Activated CD4-positive, alpha-beta T cell treated with anti-CD3 and anti-CD28 coated beads, Interleukin-2, amount 50 U/mL, for 16 hours (primary cell): ENCODE measurements around the gene TTLL9.

Source experiments
- DNase-seq: peaks from one replicate; pipeline ENCODE4 v3.0.0-alpha.2; 2020

TTLL9 gene

DNA sequence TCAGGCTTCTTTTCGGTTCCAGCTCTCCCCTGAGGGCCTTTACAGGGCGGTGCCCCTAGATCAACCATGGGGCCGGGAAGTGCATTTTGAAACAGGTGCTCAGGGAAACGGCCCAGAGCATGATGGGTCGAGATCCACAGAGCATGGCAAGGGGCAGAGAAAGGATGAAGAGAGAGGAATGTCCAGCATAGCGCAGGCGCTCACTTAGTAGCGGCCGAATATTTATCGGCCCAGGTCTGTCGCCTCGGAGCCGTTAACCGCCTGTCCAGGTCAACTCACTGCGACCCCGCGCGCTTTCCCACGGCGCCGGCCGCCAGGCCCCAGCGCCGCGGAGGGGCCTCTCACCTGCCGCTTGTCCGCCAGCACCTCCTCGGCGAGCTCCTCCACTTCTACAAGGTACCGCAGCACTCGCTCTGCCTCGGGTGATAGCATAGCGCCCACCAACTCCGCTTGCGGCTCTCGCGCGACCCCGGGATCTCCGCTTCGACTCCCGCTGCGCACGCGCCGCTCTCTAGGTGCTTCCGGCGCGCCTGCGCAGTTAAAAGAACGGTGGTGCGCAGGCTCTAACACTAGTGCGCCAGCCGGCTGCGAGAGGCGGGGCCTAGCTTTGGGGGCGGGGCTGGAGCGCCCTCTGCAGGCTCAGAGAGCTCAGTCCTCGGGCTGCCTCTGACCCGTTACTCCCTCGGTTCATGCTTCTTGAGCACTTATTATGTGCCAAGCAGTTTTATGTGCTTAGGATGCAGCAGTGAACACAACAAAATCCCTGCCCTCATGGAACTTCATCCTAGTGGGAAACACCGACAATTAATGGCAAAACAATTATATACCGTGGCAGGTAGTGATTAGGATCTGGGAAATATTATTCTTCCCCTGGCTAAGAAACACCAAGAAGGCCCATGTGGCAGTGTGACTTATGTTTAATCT lies 81.4 kb downstream of the TTLL9 start, which contains the start of gene PDRG1:
TSS of gene PDRG1 (minus strand) at position 517 of the 924 bp plus-strand sequence. CDS start at position 432, 85 bp downstream.
- DNase-seq = peak; percentile 97

DNA sequence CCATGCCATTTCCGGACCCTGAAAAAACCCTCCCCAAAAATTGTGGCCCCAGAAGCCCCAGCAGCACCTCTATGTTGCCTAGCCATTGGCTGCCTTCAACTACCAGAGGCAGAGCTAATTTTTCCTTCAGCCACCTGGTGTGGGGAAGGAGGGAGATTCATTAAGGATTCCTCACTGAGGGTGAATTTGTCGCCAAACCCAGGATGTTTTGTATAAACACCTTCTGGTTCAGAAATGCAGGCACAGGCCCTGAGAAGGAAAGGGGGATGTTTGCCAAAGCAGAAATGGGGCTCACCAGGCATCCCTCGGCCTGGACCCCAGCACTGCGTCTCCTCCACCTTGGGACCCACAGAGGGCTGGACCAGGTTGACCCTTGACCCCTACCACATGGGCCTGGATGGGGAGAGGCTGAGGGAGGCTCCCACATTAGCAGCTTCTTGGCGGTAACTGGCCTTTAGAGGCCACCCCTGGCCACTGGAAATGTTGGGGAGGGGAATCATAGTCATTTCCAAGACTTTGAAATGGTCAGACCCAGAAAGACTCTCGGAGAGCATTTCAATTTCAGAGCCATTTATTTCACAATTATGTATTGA lies 83.2 kb downstream of the TTLL9 start:
- DNase-seq = no peak

DNA sequence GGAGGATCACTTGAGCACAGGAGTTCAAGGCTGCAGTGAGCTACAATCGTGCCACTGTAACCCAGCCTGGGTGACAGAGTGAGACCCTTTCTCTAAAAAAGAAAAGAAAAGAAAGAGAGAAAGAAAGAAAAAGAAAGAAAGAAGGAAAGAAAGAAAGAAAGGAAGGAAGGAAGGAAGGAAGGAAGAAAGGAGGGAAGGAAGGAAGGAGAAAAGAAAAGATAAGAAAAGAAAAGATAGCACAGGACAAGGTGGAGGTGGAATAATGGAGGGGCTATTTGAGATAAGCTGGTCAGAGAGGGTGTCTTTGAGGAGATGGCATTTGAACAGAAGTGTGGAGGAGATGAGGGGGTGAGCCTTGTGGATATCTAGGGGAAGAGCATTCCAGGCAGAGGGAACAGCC lies 84.1 kb downstream of the TTLL9 start:
- DNase-seq = no peak

- no peak for DNase-seq
Measured at GRCh38 chr20:31956556-31957526, 86.4 kb downstream of the TTLL9 start.

- DNase-seq = no peak
Measured at GRCh38 chr20:31962761-31963160, 92.3 kb downstream of the TTLL9 start.

GRCh38 chr20:31963889-31964288 lies 93.5 kb downstream of the TTLL9 start:
- DNase-seq = no peak

DNA sequence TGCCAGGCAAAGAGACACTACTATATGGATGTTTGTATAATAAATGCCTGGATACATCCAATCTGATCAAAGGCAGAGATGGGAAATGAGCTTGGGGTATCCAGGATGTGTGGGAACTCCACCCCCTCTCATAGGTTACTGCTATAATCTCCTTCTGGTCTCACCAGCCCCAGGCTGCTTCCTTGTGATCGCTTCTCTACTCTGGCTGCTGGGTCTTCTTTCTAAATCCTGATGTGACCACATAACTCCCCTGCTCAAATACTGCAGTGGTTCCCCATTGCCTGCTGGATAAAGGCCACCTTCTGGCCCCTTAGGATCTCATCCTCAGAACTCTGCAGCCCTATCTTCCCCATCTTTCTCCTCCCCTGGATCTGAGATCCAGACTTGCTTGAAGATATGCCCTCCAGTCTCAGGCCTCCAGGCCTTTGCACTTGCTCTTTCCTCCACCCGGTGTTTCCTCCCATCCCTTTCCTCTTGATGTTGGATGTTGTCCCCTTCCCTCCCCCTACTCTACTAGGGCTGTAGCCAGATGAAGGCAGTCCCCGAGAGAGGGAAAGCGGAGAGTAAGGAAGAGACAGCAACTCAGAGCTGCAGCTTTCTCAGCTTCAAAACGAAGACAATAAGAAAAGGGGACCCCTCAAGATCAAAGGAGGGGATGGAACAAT lies 96.7 kb downstream of the TTLL9 start:
- DNase-seq = no peak

GRCh38 chr20:31967830-31968249 lies 97.4 kb downstream of the TTLL9 start, which contains the start of gene XKR7:
TSS of gene XKR7 (plus strand) at chr20:31968151. CDS start at chr20:31968176, 25 bp downstream.
- DNase-seq = no peak

GRCh38 chr20:31968291-31969126 lies 98.1 kb downstream of the TTLL9 start:
- peak; percentile 67 for DNase-seq

DNA sequence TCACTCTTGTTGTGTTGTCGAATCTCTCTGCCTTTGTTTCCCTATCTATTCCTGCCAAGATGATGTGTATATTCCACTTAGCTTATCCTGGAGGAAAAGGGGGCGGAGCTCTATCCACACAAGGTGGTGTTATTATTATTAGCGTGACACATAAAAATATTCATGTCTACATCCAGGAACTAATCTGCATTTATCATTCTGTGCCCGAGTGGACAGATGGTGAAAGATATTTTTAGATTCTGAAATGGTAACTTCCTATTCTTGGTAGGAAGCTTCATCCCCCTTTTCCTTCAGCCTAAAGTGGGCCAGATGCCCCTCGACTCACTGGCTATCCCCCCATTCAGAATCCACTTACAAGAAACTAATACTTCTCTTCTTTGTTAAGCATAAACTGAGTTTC lies 99.6 kb downstream of the TTLL9 start:
- no peak for DNase-seq

GRCh38 chr20:31972471-31973021 lies 102.1 kb downstream of the TTLL9 start:
- DNase-seq = no peak

DNA sequence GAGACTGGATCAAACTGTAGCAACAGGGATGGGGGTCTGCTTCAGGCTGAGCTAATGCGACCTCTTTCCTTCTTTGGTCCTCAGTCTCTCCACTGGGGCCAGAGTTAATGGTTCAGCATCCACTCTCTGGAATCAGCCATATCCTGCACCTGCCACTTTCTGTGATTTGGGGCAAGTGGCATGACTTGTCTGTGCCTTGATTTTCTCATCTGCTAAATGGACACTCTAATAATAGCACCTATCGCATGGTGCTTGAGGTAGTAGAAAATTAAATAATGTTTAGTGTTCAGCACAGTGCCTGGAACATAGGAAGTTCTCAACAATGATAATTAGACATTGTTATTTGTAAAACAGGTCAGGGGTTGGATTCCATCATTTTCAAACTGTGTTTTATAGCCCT lies 103.9 kb downstream of the TTLL9 start:
- no peak for DNase-seq

DNA sequence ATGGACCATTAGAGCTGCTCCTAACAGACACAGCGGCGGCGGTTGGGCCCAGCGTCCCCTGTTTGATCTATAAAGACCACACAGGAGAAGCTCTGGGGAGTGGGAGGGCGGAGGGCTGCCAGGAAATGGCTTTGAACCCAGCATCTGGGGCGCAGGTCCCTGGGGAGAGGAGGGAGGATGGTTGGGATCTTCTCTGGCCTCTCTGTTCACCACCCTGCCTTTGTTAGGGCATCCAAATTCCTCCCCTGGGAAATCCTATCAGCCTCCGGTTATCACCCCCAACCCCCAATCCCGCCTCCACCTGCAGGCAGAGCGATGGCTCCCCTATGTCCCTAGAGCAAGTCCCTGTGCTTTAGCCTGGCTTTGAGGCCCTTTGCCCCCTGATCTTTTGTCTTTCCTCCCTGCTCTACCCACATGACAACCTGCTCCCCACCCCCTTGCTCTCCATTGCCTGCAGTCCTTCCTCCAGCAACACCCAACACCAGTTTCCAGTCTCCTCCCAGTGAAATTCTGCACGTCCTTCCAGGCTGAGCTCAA lies 104.6 kb downstream of the TTLL9 start:
- no peak for DNase-seq

DNA sequence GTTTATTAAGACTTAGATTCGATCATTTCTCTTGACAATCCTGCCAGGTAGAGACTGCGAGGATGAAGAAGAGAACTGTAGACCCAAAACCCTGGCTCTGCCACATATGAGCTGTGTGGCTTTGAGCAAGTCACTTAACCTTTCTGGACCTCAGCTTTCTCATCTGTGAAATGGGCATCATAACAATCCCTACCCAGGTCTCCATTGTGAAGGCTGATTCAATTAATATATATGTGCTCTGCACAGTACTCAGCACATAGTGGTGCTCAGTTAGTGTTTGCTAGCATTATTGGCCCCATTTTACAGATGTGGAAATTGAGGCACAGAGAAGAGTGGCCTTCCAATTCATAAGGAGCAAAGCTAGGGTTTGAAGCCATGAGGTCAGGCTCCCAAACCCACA lies 105.4 kb downstream of the TTLL9 start:
- DNase-seq = no peak

DNA sequence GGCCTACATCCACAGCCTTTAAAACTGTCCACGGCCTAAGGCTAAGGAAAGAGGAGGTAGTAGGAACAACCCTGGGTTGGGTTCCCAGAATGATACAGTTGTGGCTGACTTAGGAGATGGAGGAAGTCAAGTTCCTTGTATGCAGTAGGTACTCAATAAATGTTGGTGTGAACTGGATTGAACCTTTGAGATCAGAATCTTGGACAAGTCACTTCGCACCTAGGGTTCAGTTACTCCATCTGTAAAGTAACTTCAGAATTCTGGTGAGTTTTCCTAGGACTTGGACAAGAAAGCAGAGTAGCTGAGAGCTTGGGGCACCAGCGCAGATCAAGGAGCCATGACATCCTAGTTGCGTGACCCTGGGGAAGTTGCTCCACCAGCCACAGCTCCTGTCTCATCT lies 106.6 kb downstream of the TTLL9 start:
- no peak for DNase-seq

DNA sequence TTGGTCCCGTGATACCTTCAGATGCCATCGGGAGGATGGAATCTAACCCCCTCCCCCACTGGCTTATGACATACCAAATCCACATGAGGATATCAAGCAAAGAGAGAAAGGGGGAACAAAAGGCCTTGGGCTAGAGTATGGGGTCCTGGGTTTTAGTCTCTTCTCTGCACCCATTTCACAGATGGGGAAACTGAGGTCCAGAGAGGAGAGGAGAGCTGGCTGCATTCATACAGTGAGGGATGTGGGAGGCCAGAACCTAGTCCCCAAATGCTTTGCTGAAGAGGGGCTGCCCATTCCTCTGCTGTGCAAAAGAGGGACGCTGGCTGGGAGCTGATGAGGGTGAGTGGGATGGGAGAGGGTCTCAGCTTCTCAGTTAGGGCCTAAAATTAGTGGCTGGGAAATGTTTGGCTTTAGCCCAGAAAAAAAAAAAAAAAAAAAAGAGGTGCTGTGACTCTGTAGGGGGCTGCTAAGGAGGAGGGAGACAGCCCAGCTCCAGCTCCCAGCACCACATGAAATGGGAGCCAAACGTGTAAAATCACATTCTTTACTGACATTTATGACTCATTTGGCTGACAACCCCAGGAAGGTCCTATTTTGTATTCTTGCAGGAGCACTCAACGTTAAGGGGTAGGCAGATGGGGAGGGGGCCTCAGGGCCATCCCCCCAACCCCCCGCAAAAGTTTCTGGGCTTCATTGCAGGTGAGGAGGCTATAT lies 109.4 kb downstream of the TTLL9 start:
- DNase-seq = no peak

- no peak for DNase-seq
Measured at GRCh38 chr20:31981784-31982183, 111.3 kb downstream of the TTLL9 start.

DNA sequence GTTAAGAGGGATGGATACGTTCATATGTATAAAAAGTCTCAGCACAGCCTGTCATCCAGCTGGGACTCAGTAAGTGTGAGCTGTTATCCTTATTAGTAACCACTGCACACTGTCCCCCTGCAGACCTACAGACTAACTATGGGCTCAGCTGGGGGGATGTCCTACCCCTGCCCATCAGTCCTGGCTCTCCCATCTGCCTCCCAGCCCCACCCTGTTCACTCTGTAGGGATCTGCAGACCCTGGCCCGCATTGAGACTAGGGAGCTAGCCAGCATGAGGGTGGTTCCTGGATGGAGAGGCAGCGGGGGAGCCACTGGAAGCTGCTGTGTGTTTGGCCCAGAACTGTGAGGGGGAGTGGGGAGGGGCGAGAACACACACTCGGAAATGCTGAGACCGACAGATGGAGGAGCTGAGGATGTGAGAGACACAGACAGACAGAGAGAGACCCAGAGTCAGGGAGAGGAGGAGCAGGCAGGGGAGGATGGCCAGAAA lies 114.6 kb downstream of the TTLL9 start:
- DNase-seq = no peak

GRCh38 chr20:31987744-31988143 lies 117.3 kb downstream of the TTLL9 start:
- DNase-seq = no peak
